Posterior vena cava (tissue), 2 donors: ENCODE data around the gene CNTNAP2. TPM values are rescaled to one million over a fixed set of nuclear protein-coding genes. Genes with fewer than 3 reads are reported as not detected.
"Not testable (repeated sequence)": the region's sequence is repeated elsewhere in the genome, so short reads cannot be mapped to it uniquely, and the experiment has no call there.

Experiments
- DNase-seq: peaks from one replicate; pipeline ENCODE4 v3.0.0-alpha.2; 2020; ENCODE audit warnings: low spot score
- intact Hi-C, 2 donors: fragments of 100-400 bp; cut with DNase I; formaldehyde crosslinking; loops; one replicate each; pipeline versions ENCODE4 v1.14.1 to v1.14.2; 2022 to 2023
- total RNA-seq, 2 donors: library from RNA; stranded (reverse); fragmentation: NEBNext Ultra II Directional; extraction: Animal tissue kit (Norgen Biotek cat#: 25700); gene quantifications; one replicate each; pipeline ENCODE4 v1.2.1, GENCODE V29; 2021
- donor health status: DM: yes; HTN: yes; CAD: no.
- donor health status: DM: yes; HTN: yes; CAD: no.

The CNTNAP2 gene
- total RNA-seq, 2 donors from 2014 or later = not detected

DNA sequence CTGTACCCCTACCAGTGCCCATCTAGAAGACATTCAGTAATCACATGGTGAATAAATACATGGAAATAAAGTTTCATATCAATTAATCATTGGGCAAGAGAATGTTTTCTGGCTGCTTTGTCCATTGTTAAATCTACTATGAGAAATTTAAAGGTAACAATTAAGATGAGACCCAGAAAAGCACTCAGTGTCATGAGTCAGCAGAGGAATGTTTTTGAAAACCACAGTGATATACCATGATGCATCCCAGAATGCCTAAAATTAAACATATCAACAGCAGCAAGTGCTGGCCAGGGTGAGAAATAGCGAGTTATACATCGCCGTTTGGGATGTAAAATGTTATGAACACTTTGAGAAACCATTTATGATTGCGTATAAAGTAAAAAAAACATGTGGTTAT is 1648.7 kb downstream of the CNTNAP2 start:
- no peak for DNase-seq
- intact Hi-C loops = no loop called here

DNA sequence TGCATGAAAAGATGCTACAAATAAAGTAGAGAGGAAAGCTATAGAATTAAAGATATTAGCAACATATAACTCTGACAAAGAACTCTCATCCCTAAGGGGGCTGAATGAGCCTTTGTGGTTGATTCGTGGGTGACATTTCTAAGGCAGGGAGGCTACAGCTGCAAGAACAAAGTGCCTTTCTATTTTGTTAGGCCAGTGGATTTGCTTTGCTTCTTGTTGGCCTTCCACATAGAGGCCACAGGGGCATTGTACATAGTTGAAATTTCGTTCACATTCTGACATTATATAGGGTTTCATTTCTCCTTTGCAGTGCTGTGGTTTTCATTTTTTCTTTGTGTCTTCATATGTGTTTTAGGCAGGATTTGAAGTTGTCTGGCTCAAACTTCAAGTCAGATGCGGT is 1654.7 kb downstream of the CNTNAP2 start:
- intact Hi-C loops = no loop called here
- DNase-seq = no peak

GRCh38 chr7:147774461-147774860 is 1657.9 kb downstream of the CNTNAP2 start:
- intact Hi-C loops = no loop called here
- DNase-seq = no peak

DNA sequence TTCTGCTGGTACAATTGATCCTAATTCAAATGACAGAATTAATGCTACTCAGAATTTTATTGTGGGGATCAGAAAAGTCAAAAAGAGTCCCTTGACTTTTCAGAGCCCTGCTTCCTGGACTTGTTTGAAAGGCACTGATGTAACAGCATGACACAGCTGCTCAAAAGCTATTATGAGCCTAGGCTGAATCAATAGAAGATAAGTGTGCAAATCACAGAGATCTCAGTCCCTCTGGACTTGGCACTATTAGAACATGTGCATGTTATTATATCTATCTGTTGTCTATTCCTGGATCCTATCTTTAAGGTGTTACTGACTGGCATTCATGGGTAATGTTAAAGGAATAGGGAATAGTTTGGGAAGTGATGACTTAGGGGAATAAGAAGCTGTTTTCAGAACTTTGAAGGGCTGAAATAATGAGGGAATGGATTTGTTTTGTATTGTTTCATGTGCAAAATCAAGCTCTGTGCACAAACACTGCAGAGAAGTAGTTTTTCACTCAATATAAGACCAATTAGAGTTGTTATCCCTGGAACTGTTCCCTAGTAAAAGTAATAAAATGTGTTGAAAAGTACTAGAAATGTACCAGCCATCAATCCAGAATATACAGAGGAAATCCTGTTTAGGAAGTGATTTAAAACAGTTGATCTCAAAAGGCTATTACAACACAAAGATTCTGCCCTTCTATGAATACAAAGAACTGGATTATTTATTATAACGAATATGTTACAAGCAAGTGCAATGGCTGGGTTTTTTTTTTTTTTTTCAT is 1659.1 kb downstream of the CNTNAP2 start:
- no peak for DNase-seq
- intact Hi-C loops = no loop called here

DNA sequence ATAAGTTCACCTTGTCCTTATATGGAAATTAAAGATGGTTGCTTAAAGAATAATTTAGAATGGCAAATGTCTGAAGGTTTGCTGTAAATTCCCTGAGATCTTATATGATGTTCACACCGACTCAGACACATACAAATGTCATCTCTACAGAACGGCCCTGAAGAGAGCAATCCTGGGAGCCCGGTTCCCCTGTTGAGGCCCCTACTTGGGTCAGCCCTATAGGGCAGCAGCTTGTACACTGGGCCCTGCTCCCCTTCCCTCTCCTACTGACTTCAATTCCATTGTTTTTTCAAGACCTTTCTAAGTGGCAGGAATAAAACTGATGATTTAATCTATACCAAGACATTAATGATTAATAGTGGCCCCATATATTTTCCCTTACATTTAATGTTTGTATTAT is 1660.7 kb downstream of the CNTNAP2 start:
- no peak for DNase-seq
- intact Hi-C loops = no loop called here

DNA sequence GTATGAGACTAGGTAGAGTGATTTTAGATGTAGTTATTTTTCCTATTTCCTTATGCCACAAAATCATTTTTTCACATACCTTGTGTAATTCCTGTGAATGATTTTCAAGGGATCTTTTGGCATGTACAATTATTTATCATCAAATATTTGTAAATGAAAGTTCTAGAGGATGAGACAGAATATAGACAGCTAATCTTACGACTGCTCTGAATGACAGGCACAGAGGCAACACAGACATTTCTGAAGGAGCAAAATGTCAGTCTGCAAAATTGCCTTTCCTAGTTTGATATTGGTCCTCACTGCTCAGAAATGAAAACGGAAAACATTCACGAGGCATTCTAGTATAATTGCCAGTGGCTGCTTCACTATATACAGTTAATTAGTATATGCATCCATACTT is 1663.3 kb downstream of the CNTNAP2 start:
- no peak for DNase-seq
- intact Hi-C loops = no loop called here

GRCh38 chr7:147796581-147796980 is 1680.0 kb downstream of the CNTNAP2 start:
- intact Hi-C loops = no loop called here
- DNase-seq = no peak

DNA sequence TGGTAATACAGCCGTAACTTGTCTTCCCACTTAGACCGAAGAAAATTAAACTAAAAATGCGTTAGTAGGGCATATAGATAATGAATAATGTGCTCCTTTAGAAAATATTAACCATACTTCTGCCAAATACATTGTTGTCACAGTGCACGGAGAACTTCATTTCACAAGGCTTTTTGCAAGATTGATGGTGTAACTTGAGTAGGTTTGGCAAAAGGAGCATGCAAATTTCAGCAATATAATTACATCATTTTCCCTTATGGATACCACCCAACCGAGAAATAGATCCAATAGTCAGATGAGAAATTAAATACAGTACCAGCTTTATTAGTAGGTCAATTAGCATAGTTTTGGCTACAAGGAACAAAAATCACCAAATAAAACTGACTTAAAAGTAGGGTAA is 1681.4 kb downstream of the CNTNAP2 start:
- intact Hi-C loops = no loop called here
- DNase-seq = no peak

- DNase-seq, intact Hi-C loops: not testable (repeated sequence)
Observed at GRCh38 chr7:147801762-147802161, 1685.2 kb downstream of the CNTNAP2 start.

- intact Hi-C loops = no loop called here
- DNase-seq = no peak
Observed at GRCh38 chr7:147803151-147803550, 1686.5 kb downstream of the CNTNAP2 start.

GRCh38 chr7:147803606-147804005 is 1687.0 kb downstream of the CNTNAP2 start:
- DNase-seq = no peak
- intact Hi-C loops = no loop called here

DNA sequence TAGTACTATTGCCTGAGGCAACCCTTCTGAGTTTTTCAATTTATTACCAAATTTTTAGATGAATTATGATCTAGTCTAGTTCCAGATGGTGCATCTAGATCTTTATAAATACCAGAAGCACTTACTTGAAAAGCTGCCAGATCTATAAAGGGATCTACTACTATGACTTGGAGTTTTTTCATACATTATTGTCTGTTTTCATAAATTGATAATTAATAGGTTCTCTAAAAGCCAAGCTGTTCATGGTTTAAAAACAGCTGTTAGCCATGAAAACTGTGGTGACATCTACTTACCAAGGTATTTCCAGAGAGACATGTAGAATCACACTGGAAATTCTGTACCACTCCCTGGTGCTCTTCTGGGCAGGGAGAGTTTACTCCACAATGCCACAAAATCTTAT is 1687.4 kb downstream of the CNTNAP2 start:
- intact Hi-C loops = no loop called here
- no peak for DNase-seq

DNA sequence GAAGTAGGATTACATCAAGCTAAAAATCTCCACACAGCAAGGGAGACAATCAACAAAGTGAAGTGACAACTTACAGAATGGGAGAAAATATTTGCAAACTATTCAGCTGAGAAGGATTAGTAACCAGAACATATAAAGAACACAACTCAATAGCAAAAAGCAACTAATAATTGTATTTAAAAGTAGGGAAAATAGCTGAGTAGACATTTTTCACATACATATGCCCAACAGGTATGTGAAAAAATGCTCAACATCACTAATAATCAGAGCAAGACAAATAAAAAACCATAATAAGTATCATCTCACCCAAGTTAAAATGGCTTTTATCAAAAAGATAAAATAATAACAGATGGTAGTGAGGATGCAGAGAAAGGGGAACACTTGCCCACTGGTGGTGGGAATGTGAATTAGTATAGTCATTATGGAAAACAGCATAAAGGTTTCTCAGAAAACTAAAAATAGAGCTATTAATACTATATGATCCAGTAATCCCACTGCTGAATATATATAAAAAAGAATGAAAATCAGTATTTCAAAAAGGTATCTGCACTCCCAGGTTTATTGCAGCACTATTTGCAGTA is 1689.5 kb downstream of the CNTNAP2 start:
- intact Hi-C loops = no loop called here
- no peak for DNase-seq

DNA sequence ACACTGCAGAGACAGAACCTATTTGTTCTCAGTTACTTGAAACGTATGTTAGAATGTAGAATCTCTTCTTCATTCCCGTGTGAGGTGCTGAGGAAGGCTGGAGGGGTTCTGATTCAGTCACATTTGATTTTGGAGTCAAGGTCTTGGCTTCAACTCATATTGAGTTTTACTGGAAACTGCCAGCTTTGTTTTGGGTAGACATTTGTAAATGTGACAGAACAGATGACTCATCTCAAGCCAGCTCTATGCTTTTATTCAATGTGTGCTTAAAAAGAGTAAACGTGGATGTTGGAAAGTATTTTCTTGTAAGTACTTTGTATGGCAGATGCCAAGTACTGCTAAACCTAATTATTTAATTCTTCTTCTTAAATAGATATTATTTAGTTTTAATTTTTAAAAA is 1693.2 kb downstream of the CNTNAP2 start:
- intact Hi-C loops = no loop called here
- DNase-seq = no peak

GRCh38 chr7:147810269-147810668 is 1693.7 kb downstream of the CNTNAP2 start:
- intact Hi-C loops = no loop called here
- no peak for DNase-seq

GRCh38 chr7:147811923-147812322 is 1695.3 kb downstream of the CNTNAP2 start:
- intact Hi-C loops = no loop called here
- DNase-seq = no peak

DNA sequence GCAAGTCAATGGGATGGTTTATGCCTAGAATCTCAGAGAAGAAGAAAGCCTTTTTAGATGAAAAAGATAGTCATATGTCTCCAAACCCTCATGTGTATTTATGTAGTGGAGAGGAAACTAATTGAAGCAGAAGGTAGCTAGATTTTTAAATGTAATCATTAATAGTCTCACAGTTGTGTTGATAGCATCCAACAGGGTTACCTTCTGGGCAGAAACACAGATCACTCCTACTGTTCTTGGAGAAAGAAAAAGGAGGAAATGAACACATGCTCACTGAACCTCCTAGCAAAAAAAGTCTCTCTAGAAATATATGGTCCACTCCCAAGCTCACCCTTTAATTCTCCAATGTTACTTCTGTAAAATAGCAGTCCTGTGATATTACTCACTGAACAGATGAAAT is 1696.7 kb downstream of the CNTNAP2 start:
- intact Hi-C loops = no loop called here
- DNase-seq = no peak

DNA sequence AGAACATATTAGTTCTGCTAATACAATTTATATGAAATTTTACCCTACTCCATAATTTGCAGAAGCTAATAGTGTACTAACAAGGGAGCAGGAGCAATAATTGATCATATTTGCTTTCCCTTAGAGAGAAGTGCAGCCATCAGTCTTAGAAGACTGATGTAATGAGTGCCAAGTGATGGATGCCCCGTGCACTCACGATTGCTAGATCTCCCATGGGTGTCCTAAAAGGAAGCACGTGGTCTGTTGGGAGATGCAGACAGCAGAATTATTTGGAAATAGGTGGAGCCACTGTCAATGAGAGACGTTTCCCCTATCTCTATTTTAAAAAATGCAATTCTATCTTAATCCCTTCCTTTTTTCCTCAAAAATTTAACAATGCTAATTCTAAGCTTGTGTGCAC is 1701.7 kb downstream of the CNTNAP2 start:
- no peak for DNase-seq
- intact Hi-C loops = no loop called here

- intact Hi-C loops = no loop called here
- no peak for DNase-seq
Observed at GRCh38 chr7:147824671-147825070, 1708.1 kb downstream of the CNTNAP2 start.

GRCh38 chr7:147829016-147829415 is 1712.4 kb downstream of the CNTNAP2 start:
- intact Hi-C loops = no loop called here
- no peak for DNase-seq

GRCh38 chr7:147833557-147833956 is 1717.0 kb downstream of the CNTNAP2 start:
- no peak for DNase-seq

More at GRCh38 chr7:147833557-147833956, 1717.0 kb downstream of the CNTNAP2 start:
- intact Hi-C loops = loop anchor here in 1 of 2 donors (5.0 kb wide), 1 partner anchor 526 kb away; no protein-coding TSS in a partner anchor
